GM19468 (cell line): ENCODE results near the gene TRAF3IP1.

Experiments
- ATAC-seq: cut with Tn5 transposase; IDR thresholded peaks from one replicate; pipeline ENCODE4 v1.9.1; 2021; ENCODE audit warnings: mild to moderate bottlenecking, moderate library complexity, moderate number of reproducible peaks; ENCODE audit not compliant: unreplicated experiment; ENCODE audit errors: extremely low read depth

The TRAF3IP1 gene

GRCh38 chr2:238336793-238337444 is 16.6 kb downstream of the TRAF3IP1 start:
- ATAC-seq: no peak

GRCh38 chr2:238337846-238338245 is 17.5 kb downstream of the TRAF3IP1 start:
- ATAC-seq: no peak

- no peak for ATAC-seq
These were observed 18.5 kb downstream of the TRAF3IP1 start for GRCh38 chr2:238338710-238339394.

- ATAC-seq: no peak
These were observed 19.1 kb downstream of the TRAF3IP1 start for GRCh38 chr2:238339395-238339780.

GRCh38 chr2:238339814-238340213 is 19.5 kb downstream of the TRAF3IP1 start:
- ATAC-seq: no peak

- no peak for ATAC-seq
These were observed 21.2 kb downstream of the TRAF3IP1 start for GRCh38 chr2:238341536-238341935.

- ATAC-seq: no peak
These were observed 23.7 kb downstream of the TRAF3IP1 start for GRCh38 chr2:238344035-238344434.

- ATAC-seq: no peak
These were observed 24.2 kb downstream of the TRAF3IP1 start for GRCh38 chr2:238344517-238344916.

- ATAC-seq: no peak
These were observed 25.1 kb downstream of the TRAF3IP1 start for GRCh38 chr2:238345297-238345968.

- ATAC-seq: no peak
These were observed 26.2 kb downstream of the TRAF3IP1 start for GRCh38 chr2:238346544-238346943.

GRCh38 chr2:238350150-238350897 is 30.0 kb downstream of the TRAF3IP1 start:
- no peak for ATAC-seq

- ATAC-seq: no peak
These were observed 31.0 kb downstream of the TRAF3IP1 start for GRCh38 chr2:238351315-238351714.

- ATAC-seq: no peak
These were observed 32.0 kb downstream of the TRAF3IP1 start for GRCh38 chr2:238352361-238352760.

GRCh38 chr2:238358769-238359168 is 38.5 kb downstream of the TRAF3IP1 start:
- no peak for ATAC-seq

- ATAC-seq: no peak
These were observed 39.1 kb downstream of the TRAF3IP1 start for GRCh38 chr2:238359403-238359802.

- ATAC-seq: no peak
These were observed 41.6 kb downstream of the TRAF3IP1 start for GRCh38 chr2:238361877-238362276.

GRCh38 chr2:238362626-238363025 is 42.3 kb downstream of the TRAF3IP1 start:
- no peak for ATAC-seq

GRCh38 chr2:238369591-238370040 is 49.3 kb downstream of the TRAF3IP1 start:
- ATAC-seq: no peak

GRCh38 chr2:238370094-238370822 is 49.9 kb downstream of the TRAF3IP1 start:
- no peak for ATAC-seq

GRCh38 chr2:238370823-238371372 is 50.6 kb downstream of the TRAF3IP1 start:
- ATAC-seq: no peak
